ENCODE measurements around the gene CADPS. TPM values are rescaled to one million over a fixed set of nuclear protein-coding genes. Genes with fewer than 3 reads are reported as not detected.

The CADPS gene
- polyA plus RNA-seq, 1 donor (not counting 4 experiments of a cell fraction or from before 2014, with no cell fraction given), result not detected

GRCh38 chr3:62497156-62497555, 378.1 kb downstream of the CADPS start:
- Histone ChIP-seq H4K20me1 (ENCODE audit: control insufficient read depth, extremely low read depth, insufficient read depth, low read length) (no peaks in the 10 kb centered on the region), H3K79me2 (ENCODE audit: control insufficient read depth, insufficient read depth, low read length) (no peaks in the 10 kb centered on the region), H3K27ac (ENCODE audit: control insufficient read depth, insufficient read depth, low read length) (no peak overlapping the region), H3K9me1 (ENCODE audit: control insufficient read depth, extremely low read depth, insufficient read depth, low read length) (no peaks in the 10 kb centered on the region), H3K36me3 (ENCODE audit: control insufficient read depth in 2 of 2, extremely low read depth in 1 of 2, insufficient read depth in 2 of 2, low read length in 2 of 2) (no peaks in the 10 kb centered on the region), H3K4me1 (ENCODE audit: control insufficient read depth, extremely low read depth, insufficient read depth, low read length) (no peaks in the 10 kb centered on the region), H3K27me3 (ENCODE audit: control insufficient read depth, extremely low read depth, insufficient read depth, low read length) (peaks cover 3% of the 10 kb centered on the region), H2AFZ (ENCODE audit: control insufficient read depth, low read length) (no peak overlapping the region), H3K4me3 (ENCODE audit: control insufficient read depth in 2 of 3, extremely low read depth in 1 of 3, insufficient read depth in 2 of 3, low read depth in 1 of 3, low read length in 3 of 3) (no peak overlapping the region), H3K4me2 (ENCODE audit: control insufficient read depth, extremely low read depth, insufficient read depth, low read depth, low read length) (no peak overlapping the region), H3K9me3 (ENCODE audit: control insufficient read depth, low read depth, low read length) (no peaks in the 10 kb centered on the region), H3K9ac (ENCODE audit: control insufficient read depth, extremely low read depth, insufficient read depth, low read length) (no peak overlapping the region)
- dilution Hi-C loops (cut with MboI; ENCODE audit: extremely low pct_ligation_motif_present, low sequenced_read_pairs), result no loop called here
- FAIRE-seq, result no peak
- no peak for DNase-seq (ENCODE audit: low read depth, low spot score)
- TF ChIP-seq, protein P1, sequence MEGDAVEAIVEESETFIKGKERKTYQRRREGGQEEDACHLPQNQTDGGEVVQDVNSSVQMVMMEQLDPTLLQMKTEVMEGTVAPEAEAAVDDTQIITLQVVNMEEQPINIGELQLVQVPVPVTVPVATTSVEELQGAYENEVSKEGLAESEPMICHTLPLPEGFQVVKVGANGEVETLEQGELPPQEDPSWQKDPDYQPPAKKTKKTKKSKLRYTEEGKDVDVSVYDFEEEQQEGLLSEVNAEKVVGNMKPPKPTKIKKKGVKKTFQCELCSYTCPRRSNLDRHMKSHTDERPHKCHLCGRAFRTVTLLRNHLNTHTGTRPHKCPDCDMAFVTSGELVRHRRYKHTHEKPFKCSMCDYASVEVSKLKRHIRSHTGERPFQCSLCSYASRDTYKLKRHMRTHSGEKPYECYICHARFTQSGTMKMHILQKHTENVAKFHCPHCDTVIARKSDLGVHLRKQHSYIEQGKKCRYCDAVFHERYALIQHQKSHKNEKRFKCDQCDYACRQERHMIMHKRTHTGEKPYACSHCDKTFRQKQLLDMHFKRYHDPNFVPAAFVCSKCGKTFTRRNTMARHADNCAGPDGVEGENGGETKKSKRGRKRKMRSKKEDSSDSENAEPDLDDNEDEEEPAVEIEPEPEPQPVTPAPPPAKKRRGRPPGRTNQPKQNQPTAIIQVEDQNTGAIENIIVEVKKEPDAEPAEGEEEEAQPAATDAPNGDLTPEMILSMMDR (optimal IDR thresholded peaks at IDR 0.05 in 1 of 3, IDR thresholded peaks at IDR 0.05 in 1 of 3, conservative IDR thresholded peaks at IDR 0.05 in 1 of 3; ENCODE audit: extremely low read depth in 1 of 3, insufficient read depth in 2 of 3, low read length in 3 of 3), result no peak
- TF ChIP-seq EZH2 (IDR thresholded peaks at IDR 0.05; ENCODE audit: low read length), result no peak

- Histone ChIP-seq H3K9me3 (ENCODE audit: control insufficient read depth, low read depth, low read length) (no peaks in the 10 kb centered on the region), H3K36me3 (ENCODE audit: control insufficient read depth in 2 of 2, extremely low read depth in 1 of 2, insufficient read depth in 2 of 2, low read length in 2 of 2) (no peaks in the 10 kb centered on the region), H3K79me2 (ENCODE audit: control insufficient read depth, insufficient read depth, low read length) (no peaks in the 10 kb centered on the region), H3K9ac (ENCODE audit: control insufficient read depth, extremely low read depth, insufficient read depth, low read length) (no peak overlapping the region), H4K20me1 (ENCODE audit: control insufficient read depth, extremely low read depth, insufficient read depth, low read length) (no peaks in the 10 kb centered on the region), H3K9me1 (ENCODE audit: control insufficient read depth, extremely low read depth, insufficient read depth, low read length) (no peaks in the 10 kb centered on the region), H3K4me3 (ENCODE audit: control insufficient read depth in 2 of 3, extremely low read depth in 1 of 3, insufficient read depth in 2 of 3, low read depth in 1 of 3, low read length in 3 of 3) (no peak overlapping the region), H3K4me2 (ENCODE audit: control insufficient read depth, extremely low read depth, insufficient read depth, low read depth, low read length) (no peak overlapping the region), H3K27me3 (ENCODE audit: control insufficient read depth, extremely low read depth, insufficient read depth, low read length) (peaks cover 3% of the 10 kb centered on the region), H3K4me1 (ENCODE audit: control insufficient read depth, extremely low read depth, insufficient read depth, low read length) (no peaks in the 10 kb centered on the region), H2AFZ (ENCODE audit: control insufficient read depth, low read length) (no peak overlapping the region), H3K27ac (ENCODE audit: control insufficient read depth, insufficient read depth, low read length) (no peak overlapping the region)
- no peak for FAIRE-seq
- TF ChIP-seq, protein P1 (optimal IDR thresholded peaks at IDR 0.05 in 1 of 3, IDR thresholded peaks at IDR 0.05 in 1 of 3, conservative IDR thresholded peaks at IDR 0.05 in 1 of 3; ENCODE audit: extremely low read depth in 1 of 3, insufficient read depth in 2 of 3, low read length in 3 of 3), result no peak
- no peak for TF ChIP-seq EZH2 (IDR thresholded peaks at IDR 0.05; ENCODE audit: low read length)
- DNase-seq (ENCODE audit: low read depth, low spot score), result no peak
- dilution Hi-C loops (cut with MboI; ENCODE audit: extremely low pct_ligation_motif_present, low sequenced_read_pairs), result no loop called here
These were observed 378.7 kb downstream of the CADPS start for GRCh38 chr3:62496503-62496902.
